Measurements from ENCODE around the gene EGLN1. TPM values are rescaled to one million over a fixed set of nuclear protein-coding genes. Genes with fewer than 3 reads are reported as not detected.

The EGLN1 gene
- total RNA-seq, 1 experiment from 2014 or later = 26.7 TPM

DNA sequence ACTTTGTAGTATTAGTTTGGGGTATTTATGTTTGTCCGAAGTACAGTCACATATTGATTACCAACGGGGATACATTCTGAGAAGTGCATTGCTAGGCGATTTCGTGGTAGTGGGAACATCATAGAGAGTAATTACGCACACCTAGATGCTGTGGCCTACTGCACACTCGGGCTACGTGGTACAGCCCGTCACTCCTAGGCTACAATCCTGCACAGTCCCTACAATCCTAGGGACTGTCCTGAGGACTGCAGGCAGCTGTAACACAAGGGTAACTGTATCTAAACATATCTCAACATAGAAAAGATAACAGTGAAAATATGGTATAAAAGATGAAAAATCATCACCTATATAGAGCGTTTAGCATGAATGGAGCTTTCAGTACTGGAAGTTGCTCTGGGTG is 103.0 kb downstream of the EGLN1 start:
- H3K27me3 Mint-ChIP-seq (ENCODE audit: insufficient read depth, unreplicated experiment) = no peaks in the 10 kb centered on the region
- DNase-seq = no peak
- H3K36me3 Mint-ChIP-seq (ENCODE audit: insufficient read depth, unreplicated experiment) = no peaks in the 10 kb centered on the region
- no peak overlapping the region for H3K4me3 Mint-ChIP-seq (ENCODE audit: unreplicated experiment)
- Histone ChIP-seq H3K4me3 (ENCODE audit: low read depth, low read length) (no peak overlapping the region), H3K9me3 (no peaks in the 10 kb centered on the region; the same call in 1 of the 2 replicates), H3K27me3 (replicated peaks; ENCODE audit: control insufficient read depth, insufficient read depth, low read length) (no peaks in the 10 kb centered on the region; the same call in 1 of the 2 replicates), H3K4me1 (no peaks in the 10 kb centered on the region), H3K36me3 (ENCODE audit: control insufficient read depth, insufficient read depth, low read length) (no peaks in the 10 kb centered on the region)
- no peak overlapping the region for H3K27ac Mint-ChIP-seq (ENCODE audit: unreplicated experiment)
- BruUV-seq (replicated peaks) = no TSS peak
- H3K9me3 Mint-ChIP-seq (ENCODE audit: unreplicated experiment) = no peaks in the 10 kb centered on the region
- ChIA-PET POLR2A (no interaction called here), CTCF (no interaction called here)
- TF ChIP-seq, protein P1, sequence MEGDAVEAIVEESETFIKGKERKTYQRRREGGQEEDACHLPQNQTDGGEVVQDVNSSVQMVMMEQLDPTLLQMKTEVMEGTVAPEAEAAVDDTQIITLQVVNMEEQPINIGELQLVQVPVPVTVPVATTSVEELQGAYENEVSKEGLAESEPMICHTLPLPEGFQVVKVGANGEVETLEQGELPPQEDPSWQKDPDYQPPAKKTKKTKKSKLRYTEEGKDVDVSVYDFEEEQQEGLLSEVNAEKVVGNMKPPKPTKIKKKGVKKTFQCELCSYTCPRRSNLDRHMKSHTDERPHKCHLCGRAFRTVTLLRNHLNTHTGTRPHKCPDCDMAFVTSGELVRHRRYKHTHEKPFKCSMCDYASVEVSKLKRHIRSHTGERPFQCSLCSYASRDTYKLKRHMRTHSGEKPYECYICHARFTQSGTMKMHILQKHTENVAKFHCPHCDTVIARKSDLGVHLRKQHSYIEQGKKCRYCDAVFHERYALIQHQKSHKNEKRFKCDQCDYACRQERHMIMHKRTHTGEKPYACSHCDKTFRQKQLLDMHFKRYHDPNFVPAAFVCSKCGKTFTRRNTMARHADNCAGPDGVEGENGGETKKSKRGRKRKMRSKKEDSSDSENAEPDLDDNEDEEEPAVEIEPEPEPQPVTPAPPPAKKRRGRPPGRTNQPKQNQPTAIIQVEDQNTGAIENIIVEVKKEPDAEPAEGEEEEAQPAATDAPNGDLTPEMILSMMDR (IDR thresholded peaks at IDR 0.05; ENCODE audit: insufficient read depth in 1 of 2, low read depth in 1 of 2, low read length in 1 of 2, severe bottlenecking in 1 of 2, unreplicated experiment in 1 of 2) = no peak
- no peaks in the 10 kb centered on the region for H3K4me1 Mint-ChIP-seq (ENCODE audit: low read depth, unreplicated experiment)
- intact Hi-C loops (cut with micrococcal nuclease; ENCODE audit: unreplicated experiment) = no loop called here

DNA sequence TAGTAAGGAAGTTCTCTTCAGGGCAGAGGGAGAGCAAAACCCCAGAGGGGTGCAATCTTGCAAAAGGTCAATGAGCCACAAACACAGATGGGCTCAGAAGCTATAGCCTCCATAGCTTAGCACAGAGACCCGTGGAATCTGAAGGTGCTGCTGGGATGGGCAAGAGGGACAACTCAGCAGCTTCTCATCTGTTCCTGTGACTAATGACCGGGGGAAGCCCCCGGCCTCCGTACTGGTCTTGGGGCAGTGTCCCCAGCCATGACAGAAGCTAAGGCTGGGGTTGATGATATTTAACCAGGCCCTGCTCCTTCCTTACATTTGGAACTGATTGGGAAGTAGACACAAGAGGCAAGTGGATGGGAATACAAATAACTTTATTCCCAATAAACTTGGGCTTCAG is 103.5 kb downstream of the EGLN1 start:
- no peak overlapping the region for H3K4me3 Mint-ChIP-seq (ENCODE audit: unreplicated experiment)
- ChIA-PET CTCF (no interaction called here), POLR2A (no interaction called here)
- TF ChIP-seq, protein P1 (IDR thresholded peaks at IDR 0.05; ENCODE audit: insufficient read depth in 1 of 2, low read depth in 1 of 2, low read length in 1 of 2, severe bottlenecking in 1 of 2, unreplicated experiment in 1 of 2) = no peak
- Histone ChIP-seq H3K4me3 (ENCODE audit: low read depth, low read length) (no peak overlapping the region), H3K36me3 (ENCODE audit: control insufficient read depth, insufficient read depth, low read length) (no peaks in the 10 kb centered on the region), H3K27me3 (replicated peaks; ENCODE audit: control insufficient read depth, insufficient read depth, low read length) (no peaks in the 10 kb centered on the region; the same call in 1 of the 2 replicates), H3K9me3 (no peaks in the 10 kb centered on the region; the same call in 1 of the 2 replicates), H3K4me1 (no peaks in the 10 kb centered on the region)
- BruUV-seq (replicated peaks) = no TSS peak
- H3K27ac Mint-ChIP-seq (ENCODE audit: unreplicated experiment) = no peak overlapping the region
- no peak for DNase-seq
- H3K4me1 Mint-ChIP-seq (ENCODE audit: low read depth, unreplicated experiment) = no peaks in the 10 kb centered on the region
- H3K36me3 Mint-ChIP-seq (ENCODE audit: insufficient read depth, unreplicated experiment) = no peaks in the 10 kb centered on the region
- no peaks in the 10 kb centered on the region for H3K9me3 Mint-ChIP-seq (ENCODE audit: unreplicated experiment)
- no peaks in the 10 kb centered on the region for H3K27me3 Mint-ChIP-seq (ENCODE audit: insufficient read depth, unreplicated experiment)
- intact Hi-C loops (cut with micrococcal nuclease; ENCODE audit: unreplicated experiment) = no loop called here

DNA sequence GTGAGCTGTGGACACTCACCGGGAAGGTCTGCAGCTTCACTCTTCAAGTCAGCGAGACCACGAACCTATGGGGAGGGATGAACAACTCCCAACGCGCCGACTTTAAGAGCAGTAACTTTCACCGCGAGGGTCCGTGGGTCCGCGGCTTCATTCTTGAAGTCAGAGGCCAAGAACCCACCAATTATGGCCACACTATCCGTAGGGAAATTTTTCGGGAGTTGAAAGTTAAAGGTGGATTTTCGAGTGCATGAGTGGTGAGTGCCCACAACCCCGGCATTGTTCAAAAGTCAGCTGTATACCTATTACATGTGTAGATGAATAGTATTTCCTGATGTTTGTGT is 104.1 kb downstream of the EGLN1 start:
- H3K4me3 ChIP-seq (ENCODE audit: low read depth, low read length) = no peak overlapping the region
- no TSS peak for BruUV-seq (replicated peaks)
- no peaks in the 10 kb centered on the region; the same call in 1 of the 2 replicates for H3K9me3 ChIP-seq
- TF ChIP-seq, protein P1 (IDR thresholded peaks at IDR 0.05; ENCODE audit: insufficient read depth in 1 of 2, low read depth in 1 of 2, low read length in 1 of 2, severe bottlenecking in 1 of 2, unreplicated experiment in 1 of 2) = no peak
- no peaks in the 10 kb centered on the region for H3K27me3 Mint-ChIP-seq (ENCODE audit: insufficient read depth, unreplicated experiment)
- intact Hi-C loops (cut with micrococcal nuclease; ENCODE audit: unreplicated experiment) = no loop called here
- no peaks in the 10 kb centered on the region for H3K36me3 ChIP-seq (ENCODE audit: control insufficient read depth, insufficient read depth, low read length)
- H3K27me3 ChIP-seq (replicated peaks; ENCODE audit: control insufficient read depth, insufficient read depth, low read length) = no peaks in the 10 kb centered on the region
- ChIA-PET CTCF (no interaction called here), POLR2A (interaction anchor here (0.6 kb wide), 1 partner anchor 215 kb away, joined by 4 read pairs; no protein-coding TSS in a partner anchor)
- H3K4me1 ChIP-seq = no peaks in the 10 kb centered on the region
- no peak overlapping the region for H3K27ac Mint-ChIP-seq (ENCODE audit: unreplicated experiment)
- no peaks in the 10 kb centered on the region for H3K4me1 Mint-ChIP-seq (ENCODE audit: low read depth, unreplicated experiment)
- H3K9me3 Mint-ChIP-seq (ENCODE audit: unreplicated experiment) = no peaks in the 10 kb centered on the region
- no peak overlapping the region for H3K4me3 Mint-ChIP-seq (ENCODE audit: unreplicated experiment)
- H3K36me3 Mint-ChIP-seq (ENCODE audit: insufficient read depth, unreplicated experiment) = no peaks in the 10 kb centered on the region
- no peak for DNase-seq

Measured in Caco-2 (cell line).